Breast epithelium (tissue), 3 donors: ENCODE data around the gene IPO4.

Experiments used
- POLR2AphosphoS5 ChIP-seq, 3 donors: sonication (generic); formaldehyde crosslinking; IDR thresholded peaks; one replicate each; pipeline ENCODE4 v1.6.1; 2017; ENCODE audit warnings: antibody characterized with exemption in 3 of 3
- TF ChIP-seq, protein P1 (sequence below), 3 donors: fragments of 450-650 bp; IDR thresholded peaks; one replicate each; pipeline ENCODE4 v1.5.1; 2016 to 2017; ENCODE audit warnings: antibody characterized with exemption in 3 of 3, mild to moderate bottlenecking in 3 of 3, moderate library complexity in 3 of 3

DNA sequence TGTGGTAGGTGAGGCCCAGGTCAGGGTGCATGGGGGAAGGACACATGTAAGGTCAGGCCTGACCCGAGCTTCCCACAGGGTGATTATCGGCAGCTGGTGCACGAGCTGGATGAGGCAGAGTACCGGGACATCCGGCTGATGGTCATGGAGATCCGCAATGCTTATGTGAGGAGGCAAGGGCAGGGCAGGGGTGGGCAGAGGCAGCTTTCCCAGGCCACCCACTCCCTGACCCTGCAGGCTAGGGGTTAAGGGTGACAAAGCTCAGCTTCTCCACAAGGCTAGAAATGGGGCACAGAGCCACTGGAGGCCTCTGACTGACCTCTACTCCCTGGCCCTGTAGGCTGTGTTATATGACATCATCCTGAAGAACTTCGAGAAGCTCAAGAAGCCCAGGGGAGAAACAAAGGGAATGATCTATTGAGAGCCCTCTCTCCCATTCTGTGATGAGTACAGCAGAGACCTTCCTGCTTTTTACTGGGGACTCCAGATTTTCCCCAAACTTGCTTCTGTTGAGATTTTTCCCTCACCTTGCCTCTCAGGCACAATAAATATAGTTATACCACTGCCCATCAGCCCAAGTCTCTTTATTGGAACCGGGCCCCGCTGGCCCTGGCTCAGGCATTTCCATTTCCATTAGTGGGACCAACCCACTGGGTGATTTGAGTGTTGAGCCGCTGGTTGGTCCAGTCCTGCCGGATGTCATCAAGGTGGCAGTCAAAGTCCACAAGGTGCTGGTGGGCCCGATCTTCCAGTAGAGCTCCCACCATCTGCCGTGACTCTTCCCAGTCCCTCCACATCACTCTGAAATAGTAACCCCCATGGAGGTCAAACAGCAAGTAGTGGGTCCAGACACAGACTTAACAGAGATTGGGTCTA is 50.0 kb downstream of the IPO4 start:
- TF ChIP-seq, protein P1, sequence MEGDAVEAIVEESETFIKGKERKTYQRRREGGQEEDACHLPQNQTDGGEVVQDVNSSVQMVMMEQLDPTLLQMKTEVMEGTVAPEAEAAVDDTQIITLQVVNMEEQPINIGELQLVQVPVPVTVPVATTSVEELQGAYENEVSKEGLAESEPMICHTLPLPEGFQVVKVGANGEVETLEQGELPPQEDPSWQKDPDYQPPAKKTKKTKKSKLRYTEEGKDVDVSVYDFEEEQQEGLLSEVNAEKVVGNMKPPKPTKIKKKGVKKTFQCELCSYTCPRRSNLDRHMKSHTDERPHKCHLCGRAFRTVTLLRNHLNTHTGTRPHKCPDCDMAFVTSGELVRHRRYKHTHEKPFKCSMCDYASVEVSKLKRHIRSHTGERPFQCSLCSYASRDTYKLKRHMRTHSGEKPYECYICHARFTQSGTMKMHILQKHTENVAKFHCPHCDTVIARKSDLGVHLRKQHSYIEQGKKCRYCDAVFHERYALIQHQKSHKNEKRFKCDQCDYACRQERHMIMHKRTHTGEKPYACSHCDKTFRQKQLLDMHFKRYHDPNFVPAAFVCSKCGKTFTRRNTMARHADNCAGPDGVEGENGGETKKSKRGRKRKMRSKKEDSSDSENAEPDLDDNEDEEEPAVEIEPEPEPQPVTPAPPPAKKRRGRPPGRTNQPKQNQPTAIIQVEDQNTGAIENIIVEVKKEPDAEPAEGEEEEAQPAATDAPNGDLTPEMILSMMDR (IDR thresholded peaks at IDR 0.05), result no peak
- TF ChIP-seq POLR2AphosphoS5 (IDR thresholded peaks at IDR 0.05), result no peak
